GM18498 (cell line): Measurements from ENCODE around the gene FEZF1.
"Not testable (repeated sequence)": the region's sequence is repeated elsewhere in the genome, so short reads cannot be mapped to it uniquely, and the experiment has no call there.

Experiments
- ATAC-seq: cut with Tn5 transposase; IDR thresholded peaks from one replicate; pipeline ENCODE4 v1.9.1; 2021; ENCODE audit warnings: mild to moderate bottlenecking, moderate library complexity; ENCODE audit not compliant: unreplicated experiment

FEZF1 gene

DNA sequence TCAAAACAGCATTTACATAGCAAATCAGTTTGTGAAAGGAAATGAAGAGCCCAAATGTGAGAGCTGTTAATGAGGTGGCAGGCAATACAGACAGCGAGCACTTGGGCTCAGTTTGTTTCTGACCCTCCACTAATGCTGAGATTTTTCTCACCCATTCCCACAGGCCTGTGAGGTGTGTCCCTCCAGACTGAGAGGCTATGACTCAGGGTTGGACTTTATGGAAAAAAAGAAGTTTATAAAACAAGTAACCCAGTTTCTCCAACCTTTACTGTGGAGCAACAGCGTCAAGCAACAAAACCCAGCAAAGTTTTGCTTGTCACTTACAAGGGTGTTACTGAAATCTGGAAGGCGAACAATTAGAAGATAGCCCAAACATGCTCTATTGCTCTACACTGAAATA lies 4.9 kb upstream of the FEZF1 start:
- no peak for ATAC-seq

DNA sequence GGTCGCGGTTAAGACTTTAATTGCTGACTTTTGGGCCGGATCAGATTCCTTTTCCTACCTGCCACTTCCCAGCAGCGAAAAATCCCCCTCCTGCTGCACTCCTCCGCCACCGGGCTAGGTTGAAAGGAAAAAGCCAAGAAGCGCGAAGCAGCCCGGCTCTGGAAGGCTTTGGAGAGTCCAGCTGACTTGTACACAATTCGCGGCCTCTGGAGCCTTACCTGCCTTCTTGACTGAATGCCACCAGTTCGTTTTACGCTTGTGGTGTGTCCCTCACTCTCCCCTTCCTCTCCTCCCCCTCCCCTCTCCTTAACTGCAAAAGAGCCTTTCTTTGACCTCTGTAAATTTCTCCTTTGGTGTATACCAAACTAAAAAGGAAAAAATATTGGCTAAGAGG lies 2.7 kb upstream of the FEZF1 start:
- no peak for ATAC-seq

DNA sequence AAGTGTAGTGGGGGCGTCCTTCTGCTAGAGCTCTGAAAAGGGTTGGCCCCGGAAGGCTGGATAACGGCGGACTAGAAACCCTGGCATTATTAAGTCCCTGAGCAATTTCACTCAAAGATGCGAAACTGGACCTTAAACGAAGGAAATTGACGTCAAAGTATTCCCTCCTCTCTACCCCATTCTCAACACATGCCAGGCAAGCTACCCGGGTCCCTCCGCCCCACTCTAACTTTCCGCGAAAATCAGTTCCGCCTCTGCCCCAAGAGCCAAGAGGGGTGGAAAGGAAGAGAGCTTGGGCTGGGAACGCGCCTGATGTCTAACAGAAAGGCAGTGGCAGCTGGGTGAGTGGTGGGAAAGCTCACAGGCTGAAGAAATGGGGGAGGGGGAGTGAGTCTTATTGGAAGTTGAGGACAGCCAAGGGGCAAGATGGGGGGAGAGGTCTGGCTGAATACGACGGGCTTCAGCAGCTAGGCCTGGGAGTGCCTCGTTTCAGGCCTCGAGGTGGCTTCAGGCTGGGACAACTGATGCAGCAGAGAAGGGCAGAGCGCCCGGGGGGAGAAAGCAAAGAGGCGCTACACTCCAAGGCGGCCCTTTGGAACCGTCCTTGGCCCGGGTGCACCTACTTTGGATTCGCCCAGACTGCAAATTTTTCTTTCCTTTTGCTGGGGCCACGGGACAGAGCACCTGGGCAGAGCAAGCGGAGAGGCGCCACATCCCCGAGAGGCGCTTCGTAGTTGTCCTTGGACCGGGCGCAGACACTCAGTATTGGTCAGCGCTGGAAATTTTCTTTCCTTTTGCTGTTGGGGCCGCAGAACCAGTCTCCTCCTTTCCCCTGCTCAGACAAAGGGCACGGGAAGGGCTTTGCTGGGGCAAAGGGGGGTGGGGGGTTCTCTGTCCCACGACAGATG lies 2.0 kb upstream of the FEZF1 start:
- no peak for ATAC-seq

DNA sequence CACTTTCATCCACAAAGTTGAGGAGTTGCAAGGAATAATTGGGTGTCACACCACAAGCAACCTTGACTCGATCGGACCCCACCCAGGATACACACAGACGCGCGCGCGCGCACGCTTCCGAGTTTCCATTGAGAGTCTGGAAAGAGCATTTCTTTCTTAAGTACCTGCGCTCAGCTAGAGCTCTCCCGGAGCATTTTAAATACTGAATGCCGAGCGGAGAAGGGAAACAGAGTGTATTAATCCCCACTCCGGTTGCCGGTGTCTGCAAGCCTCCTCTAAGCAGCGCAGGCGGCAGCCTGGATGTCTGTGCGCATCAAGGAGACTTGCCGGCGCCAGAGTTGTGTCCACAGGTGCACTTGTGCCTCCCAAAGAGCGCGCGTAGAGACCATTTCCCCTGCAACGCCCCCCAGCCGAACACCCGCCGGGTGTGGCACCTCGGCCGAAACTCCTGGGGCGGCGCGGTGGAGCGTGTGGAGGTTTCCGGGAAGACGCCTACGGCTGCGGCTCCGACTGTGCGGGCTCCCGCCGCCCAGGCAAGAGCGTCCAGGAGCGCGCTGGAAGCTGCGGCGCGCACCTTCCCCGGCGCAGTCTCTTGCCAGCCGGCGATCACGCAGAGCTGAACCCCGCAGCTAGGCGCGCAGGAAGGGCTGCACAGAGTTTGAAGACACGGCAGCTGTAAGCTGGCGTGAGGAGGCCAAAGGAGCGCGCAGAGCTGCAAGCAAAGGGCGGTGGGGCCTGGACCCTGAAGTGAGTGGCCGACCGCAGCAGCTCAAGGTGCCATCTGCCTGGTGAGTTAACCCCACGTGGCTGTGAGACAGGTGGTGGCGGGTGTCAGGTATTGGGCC lies 1.1 kb upstream of the FEZF1 start:
- ATAC-seq: no peak

DNA sequence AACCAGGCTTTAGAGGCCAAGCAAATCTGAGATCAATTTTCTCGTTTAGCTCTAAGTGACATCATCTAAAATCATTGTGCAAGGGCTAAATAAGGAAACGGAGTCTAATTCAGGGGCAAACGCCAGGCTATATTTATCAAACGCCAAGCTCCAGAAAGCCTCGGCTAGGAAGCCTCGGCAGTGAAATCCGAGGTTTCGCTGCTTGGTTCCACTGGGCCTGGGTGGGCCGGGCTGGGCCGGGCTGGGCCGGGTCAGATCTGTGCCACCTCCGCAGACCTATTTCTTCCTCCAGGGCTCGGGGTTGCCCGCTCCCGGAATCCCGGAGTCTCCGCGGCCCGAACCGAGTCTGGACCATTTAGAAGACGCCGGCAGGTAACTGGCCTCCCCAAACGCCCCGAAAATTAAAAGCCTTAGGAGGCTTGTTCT lies 459 bp upstream of the FEZF1 start:
- no peak for ATAC-seq

DNA sequence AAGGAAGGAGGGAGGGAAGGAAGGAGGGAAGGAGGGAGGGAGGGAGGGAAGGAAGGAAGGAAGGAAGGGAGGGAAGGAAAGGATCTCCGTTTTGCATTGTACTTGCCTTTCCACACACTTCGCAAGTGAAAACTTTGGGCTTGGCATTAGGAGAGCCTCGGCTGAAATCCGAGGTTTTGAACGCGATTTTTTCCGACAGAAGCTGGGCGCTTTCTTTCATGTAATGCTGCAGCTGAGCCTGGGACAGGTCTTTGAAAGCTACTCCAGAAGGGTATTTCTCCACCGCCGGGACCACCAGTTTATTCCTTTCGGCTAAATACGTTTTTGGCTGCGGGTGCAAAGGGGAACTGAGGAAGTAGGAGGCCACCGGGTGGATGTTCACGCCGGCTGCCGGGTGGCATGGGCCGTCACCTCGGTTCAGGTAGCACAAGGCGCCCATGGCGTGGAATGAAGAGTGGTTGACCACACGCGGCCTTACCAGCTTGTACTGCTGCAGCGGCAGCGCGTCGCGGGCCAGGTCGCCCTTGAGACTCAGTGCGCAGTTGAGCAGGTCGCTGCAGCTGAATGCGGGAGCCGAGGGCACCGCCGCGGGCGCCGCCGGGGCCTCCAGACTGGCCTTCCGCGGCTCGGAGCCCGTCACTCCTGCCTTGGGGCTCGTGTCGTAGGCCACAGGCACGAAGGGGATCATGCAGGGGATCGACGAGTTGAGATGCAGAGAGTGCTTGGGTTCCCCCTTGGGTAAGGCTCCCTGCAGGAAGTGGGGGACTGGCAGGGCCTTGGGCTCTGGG lies 825 bp downstream of the FEZF1 start:
- ATAC-seq: no peak

DNA sequence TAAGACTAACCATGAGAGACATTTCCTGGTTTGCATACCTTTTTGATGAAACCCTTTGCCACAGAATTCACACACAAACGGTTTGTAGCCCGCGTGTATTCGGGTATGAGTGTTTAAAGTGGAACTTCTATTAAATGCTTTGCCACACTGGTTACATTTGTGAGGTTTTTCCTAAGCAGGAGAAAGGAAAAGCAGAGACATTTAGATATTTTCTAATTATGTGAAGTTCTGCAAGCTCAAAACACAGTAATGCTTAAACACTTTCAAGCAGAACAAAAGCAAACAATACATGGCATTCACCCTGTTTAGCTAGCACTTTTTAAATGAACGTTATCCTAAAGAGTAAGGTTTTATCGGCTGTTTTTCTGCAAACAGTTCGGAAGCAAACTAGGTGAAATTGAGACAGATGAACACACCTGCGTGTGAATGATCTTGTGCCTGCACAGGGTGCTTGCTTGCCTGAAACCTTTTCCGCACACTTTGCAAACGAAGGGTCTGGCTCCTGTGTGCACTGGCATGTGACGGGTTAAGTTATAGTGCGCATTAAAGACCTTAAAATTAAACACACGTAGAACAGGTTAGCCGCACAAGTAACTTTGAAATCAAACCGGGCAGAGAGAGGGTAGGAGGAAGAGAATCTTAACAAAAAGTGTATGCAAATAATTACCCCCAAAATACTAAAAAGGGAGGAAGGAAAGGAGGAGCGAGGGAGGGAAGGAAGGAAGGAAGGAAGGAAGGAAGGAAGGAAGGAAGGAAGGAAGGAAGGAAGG lies 1.6 kb downstream of the FEZF1 start:
- ATAC-seq: no peak

DNA sequence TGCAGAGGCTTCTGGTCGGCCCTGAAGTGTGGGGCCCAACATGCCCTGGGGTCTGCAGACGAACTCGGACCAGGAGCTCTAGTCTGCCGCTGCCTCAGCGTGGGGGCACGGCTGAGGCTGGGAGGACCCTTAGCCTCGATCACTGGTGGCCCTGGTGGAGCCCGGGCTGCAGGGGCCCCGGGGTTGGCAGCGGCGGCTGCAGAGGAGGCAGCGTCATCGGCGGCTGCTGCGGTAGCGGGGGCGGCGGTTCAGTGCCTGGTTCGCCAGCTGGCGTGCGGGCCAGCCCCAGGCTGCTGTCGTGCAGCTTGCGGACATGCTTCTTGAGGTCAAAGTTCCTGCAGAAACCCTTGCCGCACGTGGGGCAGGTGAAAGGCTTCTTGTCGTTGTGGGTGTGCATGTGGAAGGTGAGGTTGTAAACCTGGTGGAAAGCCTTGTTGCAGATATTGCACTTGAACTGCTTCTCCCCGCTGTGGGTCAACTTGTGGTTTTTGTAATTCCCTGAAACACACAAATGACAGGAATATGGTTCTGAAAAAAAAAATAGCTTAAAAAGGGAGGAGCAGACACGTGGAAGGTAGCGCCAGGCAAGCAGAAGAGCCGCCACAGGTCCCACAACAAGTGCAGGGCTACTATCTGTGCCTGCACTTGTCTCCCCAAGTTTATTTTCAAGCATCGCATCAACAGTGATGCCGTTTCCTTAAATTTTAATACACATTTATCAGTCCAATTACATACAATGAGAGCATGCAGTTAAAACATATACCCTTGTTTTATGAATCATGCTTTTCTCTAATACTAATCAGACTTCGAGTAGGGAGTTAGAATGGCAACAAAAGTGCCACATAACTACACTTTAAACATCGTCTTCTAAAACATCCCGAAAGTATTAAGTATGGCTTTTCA lies 2.4 kb downstream of the FEZF1 start:
- ATAC-seq: no peak

DNA sequence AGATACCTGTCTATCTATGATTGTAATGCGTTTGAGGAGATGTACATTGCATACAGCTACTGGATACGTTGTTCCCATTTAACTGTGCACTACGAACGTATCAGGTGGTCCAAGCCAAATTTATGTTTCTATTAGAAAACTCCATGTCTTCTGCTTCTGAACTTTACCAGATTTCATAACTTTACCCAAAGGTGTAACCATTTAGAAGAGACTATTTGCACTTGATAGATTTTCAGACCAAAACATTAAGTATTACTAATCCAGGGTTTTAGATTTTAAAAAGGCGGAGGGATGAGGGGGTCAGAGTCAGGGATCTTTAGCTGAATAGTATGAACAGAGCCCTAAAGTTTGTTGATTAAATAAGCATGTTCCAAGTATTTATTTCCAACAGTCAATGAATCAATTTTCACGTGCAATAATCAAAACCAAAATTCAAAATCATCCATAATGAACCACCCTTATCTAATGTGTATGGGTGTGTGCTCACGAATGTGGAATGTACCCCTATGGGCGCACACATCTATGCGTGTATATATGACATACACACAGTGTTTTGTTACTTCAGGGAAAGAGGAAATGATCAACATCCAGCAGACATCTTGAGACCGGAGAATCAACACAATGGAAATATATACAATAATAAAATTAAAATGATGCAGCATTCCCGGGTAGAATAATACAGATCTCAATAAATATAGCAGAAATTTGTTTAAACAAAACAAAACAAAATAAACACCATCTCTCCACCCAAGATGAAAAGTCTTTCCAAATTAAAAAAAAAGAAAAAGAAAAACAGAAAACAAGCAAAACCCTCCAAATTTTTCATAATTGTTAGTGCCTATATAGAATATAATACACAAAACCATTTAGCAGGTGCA lies 3.4 kb downstream of the FEZF1 start:
- no peak for ATAC-seq

DNA sequence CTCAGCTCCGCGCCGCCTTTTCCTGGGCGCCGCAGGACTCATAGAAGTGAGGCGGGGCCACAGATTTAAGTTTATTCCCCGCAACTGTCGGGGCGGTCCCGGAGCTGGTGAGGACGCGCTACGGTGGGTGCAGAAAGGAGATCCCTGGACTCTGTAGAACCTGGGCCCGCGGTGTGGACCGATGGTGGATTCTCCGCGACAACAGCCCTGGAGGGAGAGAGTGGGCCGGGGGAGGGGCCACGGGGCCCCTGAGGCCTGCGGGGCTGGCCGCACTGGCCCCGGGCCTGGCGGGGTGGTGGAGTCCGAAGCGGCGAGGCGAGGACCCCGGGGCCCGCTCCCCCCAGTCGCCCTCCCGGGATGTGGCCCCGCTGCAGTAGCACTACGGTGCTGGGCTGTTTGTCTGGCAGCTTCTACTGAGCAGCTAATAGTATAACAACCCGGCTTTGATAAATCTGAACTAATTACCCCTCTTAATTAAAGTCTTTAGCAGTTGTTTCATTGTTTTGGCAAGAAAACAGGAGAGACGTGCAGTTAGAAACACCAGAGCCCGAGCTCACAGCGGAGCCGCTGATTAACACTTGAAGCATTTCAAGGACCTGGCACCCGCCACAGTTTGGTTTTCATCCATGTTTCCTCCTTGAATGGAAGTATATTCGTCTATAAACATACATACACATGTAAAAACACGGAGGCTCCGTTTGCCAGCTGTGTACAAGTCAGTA lies 4.2 kb downstream of the FEZF1 start:
- no peak for ATAC-seq

DNA sequence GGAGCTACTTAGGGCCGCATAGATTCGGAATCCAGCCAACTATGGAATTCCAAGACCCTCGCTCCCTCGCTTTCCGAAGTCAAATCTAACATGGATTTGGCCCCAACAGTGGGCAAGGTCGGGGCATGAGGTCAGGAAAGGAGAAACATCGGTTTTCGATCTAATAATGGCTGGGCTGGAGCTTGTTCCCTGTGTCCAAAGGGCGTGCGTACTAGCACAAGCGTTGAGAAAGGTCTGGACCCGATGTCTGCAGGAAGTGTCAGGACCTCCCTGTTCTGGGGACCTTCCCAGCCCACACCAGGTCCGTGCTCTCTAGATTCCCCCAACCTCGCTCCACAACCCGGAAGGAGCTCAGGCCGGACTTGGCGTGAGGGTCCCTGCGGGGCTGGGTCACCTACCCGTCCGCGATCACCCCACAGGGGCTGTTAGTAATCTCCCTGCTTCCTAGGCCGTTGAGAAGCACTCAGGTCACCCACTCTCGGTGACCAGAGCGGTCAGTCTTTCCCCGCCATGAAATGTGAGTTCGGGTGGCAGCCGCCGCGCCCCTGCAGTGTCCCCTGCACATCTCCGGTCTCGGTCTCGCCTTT lies 4.8 kb downstream of the FEZF1 start:
- ATAC-seq: no peak

DNA sequence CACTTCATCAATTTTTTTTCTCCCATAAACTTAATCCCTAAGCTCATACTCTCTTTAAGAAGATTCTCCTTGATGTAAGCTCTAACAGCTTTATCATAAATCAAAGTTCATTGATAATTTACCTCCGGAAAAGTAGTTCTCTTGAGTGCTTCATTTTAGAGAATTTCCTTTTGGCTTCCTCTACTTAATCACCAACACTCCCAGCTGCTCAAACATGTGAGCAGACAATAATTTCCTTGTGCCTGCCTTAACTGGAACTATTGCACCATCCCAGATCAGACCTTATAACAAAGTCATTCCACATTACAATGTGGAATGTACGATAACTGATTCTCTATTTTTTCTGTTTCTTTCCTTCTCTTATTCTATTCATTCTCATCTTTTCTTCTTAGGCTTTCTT lies 5.9 kb downstream of the FEZF1 start:
- ATAC-seq: no peak

DNA sequence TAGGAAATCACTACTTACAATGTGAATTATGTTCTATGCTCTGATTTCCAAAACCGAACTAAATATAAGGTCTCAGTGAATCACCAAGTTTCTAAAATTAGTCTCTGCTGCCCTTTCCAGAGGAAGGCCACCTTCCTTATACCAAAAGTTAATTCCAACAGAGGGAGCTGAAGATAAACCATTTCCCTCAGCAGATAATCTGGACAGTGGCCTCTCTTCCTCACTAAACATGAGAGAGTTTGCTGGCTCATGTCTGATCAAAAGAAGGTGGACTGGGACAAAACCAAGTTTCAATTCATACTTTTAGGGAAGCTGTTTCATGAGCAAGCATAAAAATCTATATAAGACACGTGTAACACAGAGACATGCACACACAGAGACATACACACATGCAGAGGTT lies 6.4 kb downstream of the FEZF1 start:
- no peak for ATAC-seq

DNA sequence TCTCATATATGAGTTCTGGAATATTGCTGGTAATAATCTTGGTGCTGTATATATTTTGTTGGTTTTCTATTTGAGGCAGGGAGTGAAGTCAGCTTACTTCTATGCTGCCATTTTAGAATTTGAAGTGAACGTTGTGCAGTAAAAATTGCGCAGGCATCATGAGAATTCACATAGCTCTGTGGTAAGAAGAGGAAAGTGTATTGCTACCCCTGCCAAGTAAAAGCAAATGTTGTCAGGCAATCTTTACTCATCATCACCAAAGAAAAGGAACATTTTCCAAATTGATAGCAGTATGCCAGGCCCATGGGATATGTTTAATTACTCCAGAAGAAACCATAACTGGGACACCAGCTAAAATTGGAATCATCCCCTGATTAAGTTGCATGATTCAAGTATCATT lies 13.4 kb downstream of the FEZF1 start:
- ATAC-seq: no peak

DNA sequence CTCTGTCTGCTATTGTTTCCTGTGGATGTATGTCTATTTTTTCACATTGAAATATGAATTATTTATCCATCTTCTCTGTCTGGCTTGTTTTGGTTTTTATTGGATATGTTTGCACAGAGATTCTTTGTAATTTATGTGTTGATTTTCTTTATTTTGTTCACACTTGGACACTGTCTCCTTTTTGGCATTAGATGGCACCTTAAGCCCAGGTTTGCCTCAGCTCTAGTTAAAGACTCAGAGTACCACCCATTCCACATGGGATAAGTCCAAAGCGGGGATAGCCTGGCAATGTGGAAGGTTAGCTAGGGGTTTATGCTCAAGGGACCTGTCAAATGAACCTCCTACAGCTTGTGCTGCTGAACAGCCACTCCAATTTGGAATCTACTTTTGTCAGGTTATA lies 14.1 kb downstream of the FEZF1 start:
- no peak for ATAC-seq

DNA sequence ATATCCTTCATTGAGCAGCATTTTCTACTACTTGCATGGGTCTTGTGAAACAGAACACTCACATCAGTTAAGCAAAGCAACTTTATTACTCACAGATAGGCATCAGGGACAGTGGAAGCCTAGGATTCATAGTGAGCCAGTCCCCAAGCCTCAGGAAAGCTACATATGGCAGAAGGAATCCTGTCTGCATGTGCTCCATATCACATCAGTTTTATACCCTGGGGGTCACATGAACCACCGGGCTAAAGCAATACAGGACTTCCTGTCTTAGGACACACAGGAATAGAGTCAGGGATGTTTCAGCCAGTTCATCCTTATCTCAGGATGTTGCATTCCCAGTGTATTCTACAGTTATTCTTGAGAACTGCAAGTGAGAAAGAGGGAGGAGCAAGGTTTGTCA lies 15.1 kb downstream of the FEZF1 start:
- no peak for ATAC-seq

DNA sequence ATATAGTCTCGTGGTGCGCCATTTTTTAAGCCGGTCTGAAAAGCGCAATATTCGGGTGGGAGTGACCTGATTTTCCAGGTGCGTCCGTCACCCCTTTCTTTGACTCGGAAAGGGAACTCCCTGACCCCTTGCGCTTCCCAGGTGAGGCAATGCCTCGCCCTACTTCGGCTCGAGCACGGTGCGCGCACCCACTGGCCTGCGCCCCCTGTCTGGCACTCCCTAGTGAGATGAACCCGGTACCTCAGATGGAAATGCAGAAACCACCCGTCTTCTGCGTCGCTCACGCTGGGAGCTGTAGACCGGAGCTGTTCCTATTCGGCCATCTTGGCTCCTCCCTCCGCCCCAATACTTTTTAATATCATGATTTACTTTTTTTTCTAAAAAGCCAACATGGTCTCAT lies 19.9 kb downstream of the FEZF1 start:
- ATAC-seq: not testable (repeated sequence)

DNA sequence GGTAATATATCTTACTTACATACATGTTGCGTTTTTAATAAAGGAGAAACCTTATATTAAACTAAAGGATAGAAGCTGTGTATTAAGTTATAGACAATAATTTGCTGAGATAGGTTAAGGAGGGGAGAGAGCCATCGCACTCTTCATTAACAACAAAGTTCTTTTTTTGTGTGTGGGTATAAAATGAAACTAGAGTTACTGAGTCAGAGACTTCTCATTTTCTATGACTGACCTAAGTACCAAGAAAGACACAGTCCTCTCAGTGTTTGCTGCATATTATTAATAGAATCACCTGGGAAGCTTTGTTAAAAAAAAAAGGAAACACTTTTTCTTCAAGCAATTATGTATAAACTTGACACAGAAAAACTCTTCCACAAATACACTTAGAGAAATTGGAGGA lies 31.4 kb downstream of the FEZF1 start:
- peak; percentile 56 for ATAC-seq
